GM13976 (cell line): Measurements from ENCODE around the gene RNF145.
"Not testable (repeated sequence)": the region's sequence is repeated elsewhere in the genome, so short reads cannot be mapped to it uniquely, and the experiment has no call there.

Experiments used
- DNase-seq: peaks from one replicate; pipeline ENCODE4 v3.0.0; 2012; ENCODE audit warnings: low spot score
- CTCF ChIP-seq: IDR thresholded peaks from 2 replicates; pipeline ENCODE4 v1.5.1; 2012; ENCODE audit warnings: borderline replicate concordance, mild to moderate bottlenecking; ENCODE audit not compliant: insufficient read depth; ENCODE audit errors: extremely low read depth, missing control alignments, control extremely low read depth
- in situ Hi-C: fragments of 300-500 bp; cut with MboI; formaldehyde crosslinking; loops from one replicate; pipeline ENCODE4 v1.12.0; 2022; ENCODE audit warnings: low sequenced_read_pairs, mixed read lengths, inconsistent platforms; ENCODE audit not compliant: unreplicated experiment

The RNF145 gene

GRCh38 chr5:159128070-159128541 lies 81.2 kb downstream of the RNF145 start:
- no peak for TF ChIP-seq CTCF
- DNase-seq: no peak
- in situ Hi-C loops: no loop called here

- DNase-seq: no peak
- in situ Hi-C loops: loop anchor here (25.0 kb wide), 1 partner anchor 1311 kb away; no protein-coding TSS in a partner anchor
- no peak for TF ChIP-seq CTCF
These were observed 85.7 kb downstream of the RNF145 start for GRCh38 chr5:159123700-159124099.

GRCh38 chr5:159123189-159123588 lies 86.2 kb downstream of the RNF145 start:
- in situ Hi-C loops: loop anchor here (25.0 kb wide), 1 partner anchor 1311 kb away; no protein-coding TSS in a partner anchor
- no peak for TF ChIP-seq CTCF
- DNase-seq: no peak

- in situ Hi-C loops: loop anchor here (25.0 kb wide), 1 partner anchor 1309 kb away; no protein-coding TSS in a partner anchor
- TF ChIP-seq CTCF: no peak
- no peak for DNase-seq
These were observed 88.3 kb downstream of the RNF145 start for GRCh38 chr5:159121061-159121460.

- TF ChIP-seq CTCF: no peak
- in situ Hi-C loops: loop anchor here (25.0 kb wide), 1 partner anchor 1308 kb away; no protein-coding TSS in a partner anchor
- peak; percentile 44 for DNase-seq
These were observed 88.9 kb downstream of the RNF145 start for GRCh38 chr5:159120446-159120845.

GRCh38 chr5:159119842-159120241 lies 89.5 kb downstream of the RNF145 start:
- DNase-seq: not testable (repeated sequence)
- in situ Hi-C loops: loop anchor here (25.0 kb wide), 1 partner anchor 1308 kb away; no protein-coding TSS in a partner anchor

GRCh38 chr5:159118958-159119659 lies 90.2 kb downstream of the RNF145 start:
- in situ Hi-C loops: loop anchor here (25.0 kb wide), 1 partner anchor 1307 kb away; no protein-coding TSS in a partner anchor

More at GRCh38 chr5:159118958-159119659, 90.2 kb downstream of the RNF145 start:
- DNase-seq: not testable (repeated sequence)
